H1 (cell line): ENCODE data around the gene TSPAN16. TPM values are rescaled to one million over a fixed set of nuclear protein-coding genes. Genes with fewer than 3 reads are reported as not detected.

Experiments
- CHD7 ChIP-seq: fragments of 300-600 bp; sonication (generic); IDR thresholded peaks from 2 replicates; pipeline ENCODE4 v1.7.1; 2012; ENCODE audit warnings: low read length, moderate library complexity, mild to moderate bottlenecking, inconsistent platforms; ENCODE audit not compliant: insufficient replicate concordance
- JUN ChIP-seq: IDR thresholded peaks from 2 replicates; pipeline ENCODE4 v1.6.1; 2011; ENCODE audit warnings: low read depth, mild to moderate bottlenecking, improper control_type of control experiment, low read length
- KDM1A ChIP-seq: fragments of 200-600, 300-600 bp; sonication (generic); IDR thresholded peaks from 2 replicates; pipeline ENCODE4 v1.7.1; 2016; ENCODE audit warnings: mild to moderate bottlenecking, low read length, borderline replicate concordance
- RXRA ChIP-seq: IDR thresholded peaks from 2 replicates; pipeline ENCODE4 v1.6.1; 2011; ENCODE audit warnings: low read depth, mild to moderate bottlenecking, low read length, moderate library complexity; ENCODE audit not compliant: insufficient read depth
- USF2 ChIP-seq: IDR thresholded peaks from 2 replicates; pipeline ENCODE4 v1.6.1; 2011; ENCODE audit warnings: low read length, improper control_type of control experiment
- YY1 ChIP-seq: IDR thresholded peaks from 2 replicates; pipeline ENCODE4 v1.6.1; 2011; ENCODE audit warnings: low read depth, mild to moderate bottlenecking, low read length
- polyA plus RNA-seq, 7 experiments: library from polyadenylated mRNA; depleted of rRNA in 3 of 7; stranded (reverse) in 5 of 7; unstranded in 2 of 7; fragments of >200 nt in 5 of 7; fragments of 200-250 nt in 2 of 7; gene quantifications; 1 replicate in 5 of 7; 2 replicates in 1 of 7; 4 replicates in 1 of 7; pipeline versions ENCODE4 v1.2.1 to v1.2.3, GENCODE V29; 2011 to 2013; ENCODE audit warnings: missing spikeins in 2 of 7, mixed read lengths in 2 of 7
- total RNA-seq: library from RNA; stranded (reverse); fragmentation: NEBNext Ultra II Directional; extraction: Animal tissue kit (Norgen Biotek cat#: 25700); gene quantifications from 2 replicates; pipeline ENCODE4 v1.2.1, GENCODE V29; 2021

TSPAN16 gene
- total and polyA plus RNA-seq, 2 of the 8 experiments (the other 6 are each of a cell fraction or from before 2014, with no cell fraction given): not detected

- TF ChIP-seq CHD7 (no peak), KDM1A (no peak), JUN (no peak), RXRA (no peak), YY1 (no peak), USF2 (no peak)
Measured at GRCh38 chr19:11247934-11248333, 48.0 kb upstream of the TSPAN16 start (continued).
